GM12874 (cell line): Measurements from ENCODE around the gene ZBTB11.

ENCODE experiments used
- TF ChIP-seq, protein P1 (sequence below): IDR thresholded peaks from 2 replicates; pipeline ENCODE4 v1.5.1; 2011; ENCODE audit warnings: low read depth, mild to moderate bottlenecking, control low read depth, low read length, moderate library complexity; ENCODE audit not compliant: insufficient read depth

The ZBTB11 gene

DNA sequence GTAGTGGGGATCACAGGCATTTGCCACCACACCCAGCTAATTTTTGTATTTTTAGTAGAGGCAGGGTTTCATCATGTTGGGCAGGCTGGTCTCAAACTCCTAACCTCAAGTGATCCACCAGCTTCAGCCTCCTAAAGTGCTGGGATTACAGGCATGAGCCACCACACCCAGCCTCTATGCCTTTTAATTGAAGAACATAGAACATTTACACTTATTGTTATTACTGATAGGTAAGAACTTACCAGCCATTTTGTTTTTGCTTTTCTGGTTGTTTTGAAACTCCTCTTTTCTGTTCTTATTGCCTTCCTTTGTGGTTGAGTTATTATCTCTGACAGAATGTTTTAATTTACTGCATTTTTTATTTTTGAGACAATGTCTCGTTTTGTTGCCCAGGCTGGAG is 73.7 kb downstream of the ZBTB11 start:
- TF ChIP-seq, protein P1, sequence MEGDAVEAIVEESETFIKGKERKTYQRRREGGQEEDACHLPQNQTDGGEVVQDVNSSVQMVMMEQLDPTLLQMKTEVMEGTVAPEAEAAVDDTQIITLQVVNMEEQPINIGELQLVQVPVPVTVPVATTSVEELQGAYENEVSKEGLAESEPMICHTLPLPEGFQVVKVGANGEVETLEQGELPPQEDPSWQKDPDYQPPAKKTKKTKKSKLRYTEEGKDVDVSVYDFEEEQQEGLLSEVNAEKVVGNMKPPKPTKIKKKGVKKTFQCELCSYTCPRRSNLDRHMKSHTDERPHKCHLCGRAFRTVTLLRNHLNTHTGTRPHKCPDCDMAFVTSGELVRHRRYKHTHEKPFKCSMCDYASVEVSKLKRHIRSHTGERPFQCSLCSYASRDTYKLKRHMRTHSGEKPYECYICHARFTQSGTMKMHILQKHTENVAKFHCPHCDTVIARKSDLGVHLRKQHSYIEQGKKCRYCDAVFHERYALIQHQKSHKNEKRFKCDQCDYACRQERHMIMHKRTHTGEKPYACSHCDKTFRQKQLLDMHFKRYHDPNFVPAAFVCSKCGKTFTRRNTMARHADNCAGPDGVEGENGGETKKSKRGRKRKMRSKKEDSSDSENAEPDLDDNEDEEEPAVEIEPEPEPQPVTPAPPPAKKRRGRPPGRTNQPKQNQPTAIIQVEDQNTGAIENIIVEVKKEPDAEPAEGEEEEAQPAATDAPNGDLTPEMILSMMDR = no peak

DNA sequence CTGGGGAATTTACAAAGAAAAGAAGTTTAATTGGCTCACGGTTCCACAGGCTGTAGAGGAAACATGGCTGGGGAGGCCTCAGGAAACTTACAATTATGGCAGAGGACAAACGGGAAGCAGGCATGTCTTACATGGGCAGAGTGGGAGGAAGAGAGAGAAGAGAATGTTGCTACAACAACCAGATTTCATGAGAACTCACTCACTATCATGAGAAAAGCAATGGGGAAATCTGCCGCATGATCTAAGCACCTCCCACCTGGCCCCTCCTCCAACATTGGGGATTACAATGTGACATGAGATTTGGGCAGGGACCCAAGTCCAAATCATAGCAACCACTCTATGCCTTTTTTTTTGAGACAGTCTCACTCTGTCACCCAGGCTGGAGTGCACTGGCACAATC is 74.2 kb downstream of the ZBTB11 start:
- TF ChIP-seq, protein P1 = no peak
